Gastroesophageal sphincter (tissue), 3 donors: ENCODE results near the gene OR51B2.

ENCODE experiments used
- CTCF ChIP-seq, 4 experiments: fragments of 200-600 bp in 2 of 4; fragments of 450-650 bp in 2 of 4; sonication (generic) in 1 of 4; IDR thresholded peaks; one replicate each; pipeline ENCODE4 v1.5.1; 2017 to 2019; ENCODE audit warnings: antibody characterized with exemption in 4 of 4, mild to moderate bottlenecking in 2 of 4, moderate library complexity in 2 of 4
- EP300 ChIP-seq: sonication (generic); formaldehyde crosslinking; IDR thresholded peaks from one replicate; pipeline ENCODE4 v1.6.1; 2017; ENCODE audit warnings: antibody characterized with exemption, mild to moderate bottlenecking
- POLR2A ChIP-seq, 2 donors: fragments of 450-650 bp; IDR thresholded peaks; one replicate each; pipeline ENCODE4 v1.6.1; 2017; ENCODE audit warnings: antibody characterized with exemption in 2 of 2, mild to moderate bottlenecking in 2 of 2, moderate library complexity in 1 of 2

GRCh38 chr11:5285703-5286340, 38.3 kb downstream of the OR51B2 start:
- TF ChIP-seq CTCF (IDR thresholded peaks at IDR 0.05) (no peak), POLR2A (IDR thresholded peaks at IDR 0.05) (no peak), EP300 (no peak)
